HepG2 (cell line): Measurements from ENCODE around the gene CD244. TPM values are rescaled to one million over a fixed set of nuclear protein-coding genes. Genes with fewer than 3 reads are reported as not detected.

ENCODE experiments used
- ATAC-seq: fragments of 200-7000 bp; cut with Tn5 transposase; 3 replicates; pipeline ENCODE4 v1.9.1; 2020; ENCODE audit warnings: mild to moderate bottlenecking, moderate library complexity
- BruUV-seq: library from RNA; stranded (reverse); fragments of 400-500 nt; replicated peaks from 2 replicates; lab custom pipeline; 2021; lab: Mats Ljungman, UMichigan
- CTCF ChIA-PET: fragments of 300-600 bp; formaldehyde crosslinking; extraction: SDS; loops from one replicate; lab custom pipeline; 2021; ENCODE audit warnings: low total read pairs, inconsistent platforms, low intra/inter-chr PET ratio; lab: Yijun Ruan, JAX
- POLR2A ChIA-PET: fragments of 350-600 bp; sonication (Branson Sonifier 250); formaldehyde crosslinking; loops from one replicate; lab custom pipeline; 2020; ENCODE audit warnings: antibody characterized with exemption, inconsistent platforms; lab: Yijun Ruan, JAX
- DNase-seq: peaks from one replicate; pipeline ENCODE4 v3.0.0-alpha.2; 2015; ENCODE audit warnings: low spot score
- FAIRE-seq: peaks from 3 replicates; lab custom pipeline; 2011; peaks lifted over from hg19 to GRCh38; lab: Jason Lieb, UNC
- H2AFZ ChIP-seq: one replicate; pipeline ENCODE4 v1.6.1; 2011; ENCODE audit warnings: low read length, inconsistent platforms
- H3K27ac ChIP-seq: fragments of 300-600 bp; 3 replicates; pipeline ENCODE4 v1.8.0; 2011; ENCODE audit warnings: mixed run types, mild to moderate bottlenecking, mixed read lengths, low read length, inconsistent platforms; ENCODE audit not compliant: insufficient read depth; ENCODE audit errors: extremely low read length
- H3K27me3 ChIP-seq, 2 experiments: fragments of 200-600 bp in 1 of 2; 2 replicates in 1 of 2; 3 replicates in 1 of 2; pipeline versions ENCODE4 v1.6.0 to v1.8.0; 2011; ENCODE audit warnings: low read length in 2 of 2, mild to moderate bottlenecking in 2 of 2, moderate library complexity in 2 of 2, inconsistent platforms in 1 of 2; ENCODE audit not compliant: insufficient read depth in 2 of 2, control insufficient read depth in 1 of 2
- H3K36me3 ChIP-seq, 2 experiments: fragments of 200-600 bp in 1 of 2; replicated peaks in 1 of 2; 2 replicates in 1 of 2; 3 replicates in 1 of 2; pipeline versions ENCODE4 v1.5.1 to v1.8.0; 2011; ENCODE audit warnings: low read length in 2 of 2, inconsistent platforms in 1 of 2; ENCODE audit not compliant: insufficient read depth in 2 of 2, control insufficient read depth in 1 of 2
- H3K4me1 ChIP-seq: 2 replicates; pipeline ENCODE4 v1.5.1; 2012; ENCODE audit warnings: low read length, inconsistent platforms; ENCODE audit not compliant: insufficient read depth
- H3K4me2 ChIP-seq: 2 replicates; pipeline ENCODE4 v1.6.0; 2011; ENCODE audit warnings: low read depth, low read length, inconsistent platforms
- H3K4me3 ChIP-seq, 3 experiments: fragments of 200-600 bp in 1 of 3; sonication (generic), shearing (Covaris generic) in 1 of 3; replicated peaks in 1 of 3; 2 replicates each; pipeline ENCODE4 v1.5.1; 2011 to 2016; ENCODE audit warnings: low read length in 3 of 3, inconsistent platforms in 2 of 3, low read depth in 2 of 3, mild to moderate bottlenecking in 2 of 3, control low read depth in 1 of 3, mixed read lengths in 1 of 3; ENCODE audit not compliant: insufficient read depth in 1 of 3
- H3K79me2 ChIP-seq: one replicate; pipeline ENCODE4 v1.6.1; 2011; ENCODE audit warnings: low read length, inconsistent platforms; ENCODE audit not compliant: insufficient read depth
- H3K9ac ChIP-seq: 2 replicates; pipeline ENCODE4 v1.6.0; 2011; ENCODE audit warnings: mild to moderate bottlenecking, low read depth, low read length, inconsistent platforms; ENCODE audit not compliant: insufficient read depth
- H3K9me3 ChIP-seq: 2 replicates; pipeline ENCODE4 v1.5.1; 2012; ENCODE audit warnings: mild to moderate bottlenecking, low read length
- H4K20me1 ChIP-seq: 2 replicates; pipeline ENCODE4 v1.6.0; 2011; ENCODE audit warnings: inconsistent platforms, mild to moderate bottlenecking, low read length, moderate library complexity; ENCODE audit not compliant: insufficient read depth
- REXO4 ChIP-seq: sonication (generic); formaldehyde crosslinking; IDR thresholded peaks from 2 replicates; pipeline ENCODE4 v1.8.0; 2022; ENCODE audit warnings: missing genetic modification reagents, mild to moderate bottlenecking, borderline replicate concordance
- SP1 ChIP-seq, 2 experiments: fragments of 450-650 bp in 1 of 2; sonication (generic) in 1 of 2; formaldehyde crosslinking in 1 of 2; IDR thresholded peaks; 2 replicates each; pipeline versions ENCODE4 v1.4.0 to v1.6.1; 2016 to 2020; ENCODE audit warnings: missing genetic modification reagents in 1 of 2
- SP2 ChIP-seq: sonication (generic); formaldehyde crosslinking; IDR thresholded peaks from 2 replicates; pipeline ENCODE4 v1.5.1; 2020; ENCODE audit warnings: mild to moderate bottlenecking, missing genetic modification reagents
- ZBTB14 ChIP-seq: sonication (generic); formaldehyde crosslinking; IDR thresholded peaks from 2 replicates; pipeline ENCODE4 v1.4.0; 2020; ENCODE audit warnings: missing genetic modification reagents
- ZBTB43 ChIP-seq: sonication (generic); formaldehyde crosslinking; conservative IDR thresholded peaks from 2 replicates; pipeline ENCODE4 v1.4.0; 2020; ENCODE audit warnings: missing genetic modification reagents
- ZFP82 ChIP-seq: sonication (generic); formaldehyde crosslinking; IDR thresholded peaks from 2 replicates; pipeline ENCODE4 v1.5.1; 2020; ENCODE audit warnings: mild to moderate bottlenecking, missing genetic modification reagents, borderline replicate concordance
- ZNF704 ChIP-seq: sonication (generic); formaldehyde crosslinking; IDR thresholded peaks from 2 replicates; pipeline ENCODE4 v1.8.1; 2023; ENCODE audit warnings: mild to moderate bottlenecking, inconsistent platforms, moderate library complexity, missing genetic modification reagents, borderline replicate concordance
- WGBS: methylation state at CpG from one replicate; pipeline ENCODE4 v1.1.6; 2017; ENCODE audit warnings: low lambda C conversion rate; 5-methylcytosine and 5-hydroxymethylcytosine counted together
- in situ Hi-C: cut with HindIII; loops from 2 replicates; pipeline ENCODE4 v1.10.0; 2017; ENCODE audit warnings: low pct_unique_long_range_greater_than_20kb; ENCODE audit not compliant: extremely low pct_ligation_motif_present
- intact Hi-C: fragments of 100-400 bp; cut with micrococcal nuclease; formaldehyde crosslinking; loops from one replicate; pipeline ENCODE4 v1.10.0; 2022; ENCODE audit not compliant: unreplicated experiment
- polyA plus RNA-seq, 8 experiments: library from polyadenylated mRNA; depleted of rRNA in 3 of 8; stranded (reverse) in 7 of 8; unstranded in 1 of 8; fragments of >200 nt; fragmentation: Illumina TruSeq in 4 of 8; extraction: Trizol in 4 of 8; gene quantifications; 2 replicates each; pipeline versions ENCODE4 v1.2.1 to v1.2.3, GENCODE V29; 2011 to 2016; ENCODE audit warnings: low read depth in 4 of 8, missing spikeins in 1 of 8, mixed read lengths in 1 of 8; ENCODE audit not compliant: insufficient read depth in 1 of 8
- total RNA-seq, 5 experiments: library from RNA; depleted of rRNA; stranded (reverse); fragments of >200 nt; fragmentation: Illumina TruSeq; extraction: Trizol; gene quantifications; 2 replicates each; pipeline ENCODE4 v1.2.3, GENCODE V29; 2016; ENCODE audit warnings: low read depth in 1 of 5
- TF ChIP-seq, protein P1 (sequence below), 2 experiments: fragments of 450-650 bp in 1 of 2; sonication (generic) in 1 of 2; formaldehyde crosslinking; IDR thresholded peaks; 2 replicates each; pipeline versions ENCODE4 v1.5.0 to v1.8.0; 2020 to 2022; ENCODE audit warnings: mild to moderate bottlenecking in 1 of 2, missing genetic modification reagents in 1 of 2

Gene CD244
- total and polyA plus RNA-seq, 2 of the 13 experiments (the other 11 are each of a cell fraction or from before 2014, with no cell fraction given): 0.09 TPM; not detected in 1

DNA sequence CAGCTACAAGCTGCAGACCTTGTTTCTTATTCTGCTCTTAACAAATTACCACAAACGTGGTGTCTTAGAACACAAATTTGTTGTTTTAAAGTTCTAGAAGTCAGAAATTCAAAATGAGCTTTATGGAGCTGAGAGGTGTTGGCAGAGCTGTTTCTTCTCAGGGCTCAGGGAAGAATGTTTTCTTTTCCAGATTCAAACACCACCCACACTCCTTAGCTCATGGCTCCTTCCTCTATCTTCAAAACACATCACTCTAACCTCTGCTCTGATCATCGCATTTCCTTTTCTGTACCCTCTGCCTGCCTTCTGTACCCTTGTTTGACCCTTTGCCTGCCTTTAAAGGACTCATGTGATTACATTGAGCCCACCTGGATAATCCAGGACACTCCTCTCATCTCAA is 49.2 kb upstream of the CD244 start:
- Histone ChIP-seq H3K4me2 (no peak overlapping the region), H3K79me2 (no peaks in the 10 kb centered on the region), H3K36me3 (no peaks in the 10 kb centered on the region), H4K20me1 (no peaks in the 10 kb centered on the region), H3K9me3 (no peaks in the 10 kb centered on the region), H3K27me3 (no peaks in the 10 kb centered on the region; a peak in 1 of 5 replicates), H3K4me1 (no peaks in the 10 kb centered on the region), H3K9ac (no peak overlapping the region), H2AFZ (no peak overlapping the region), H3K27ac (no peak overlapping the region), H3K4me3 (no peak overlapping the region)
- BruUV-seq: no TSS peak
- DNase-seq: no peak
- TF ChIP-seq, protein P1, sequence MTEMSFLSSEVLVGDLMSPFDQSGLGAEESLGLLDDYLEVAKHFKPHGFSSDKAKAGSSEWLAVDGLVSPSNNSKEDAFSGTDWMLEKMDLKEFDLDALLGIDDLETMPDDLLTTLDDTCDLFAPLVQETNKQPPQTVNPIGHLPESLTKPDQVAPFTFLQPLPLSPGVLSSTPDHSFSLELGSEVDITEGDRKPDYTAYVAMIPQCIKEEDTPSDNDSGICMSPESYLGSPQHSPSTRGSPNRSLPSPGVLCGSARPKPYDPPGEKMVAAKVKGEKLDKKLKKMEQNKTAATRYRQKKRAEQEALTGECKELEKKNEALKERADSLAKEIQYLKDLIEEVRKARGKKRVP (CRISPR knock-in tag; IDR thresholded peaks at IDR 0.05): no peak
- no peak for TF ChIP-seq SP1 (IDR thresholded peaks at IDR 0.05)
- TF ChIP-seq SP1 (CRISPR knock-in tag; IDR thresholded peaks at IDR 0.05): no peak
- TF ChIP-seq REXO4 (CRISPR knock-in tag): no peak
- TF ChIP-seq ZBTB14 (CRISPR knock-in tag): no peak
- no peak for TF ChIP-seq ZBTB43 (CRISPR knock-in tag)
- no peak for TF ChIP-seq ZFP82 (CRISPR knock-in tag)
- TF ChIP-seq SP2 (CRISPR knock-in tag): no peak
- no peak for TF ChIP-seq ZNF704
- no peak for FAIRE-seq
- ATAC-seq: no peak
- intact Hi-C loops: no loop called here
- POLR2A ChIA-PET: no interaction called here
- WGBS: 12% methylated on average over 2 of the region's 2 CpGs
- CTCF ChIA-PET: no interaction called here
- in situ Hi-C loops: no loop called here
